Neural crest cell (in vitro differentiated cells): ENCODE data around the gene KRTAP20-4. TPM values are rescaled to one million over a fixed set of nuclear protein-coding genes. Genes with fewer than 3 reads are reported as not detected.

Experiments used
- DNase-seq: peaks from one replicate; pipeline ENCODE4 v3.0.0; 2021; ENCODE audit warnings: low read depth, mixed read lengths, low spot score
- H3K27ac Mint-ChIP-seq: one replicate; pipeline ENCODE4 v1.8.0; 2021; ENCODE audit warnings: mild to moderate bottlenecking, mixed read lengths; ENCODE audit not compliant: unreplicated experiment
- H3K27me3 Mint-ChIP-seq: 2 replicates; pipeline ENCODE4 v1.8.0; 2021; ENCODE audit warnings: low read depth, mild to moderate bottlenecking, mixed read lengths
- H3K36me3 Mint-ChIP-seq: 2 replicates; pipeline ENCODE4 v1.8.0; 2021; ENCODE audit warnings: low read depth, mild to moderate bottlenecking, mixed read lengths
- H3K4me1 Mint-ChIP-seq: 2 replicates; pipeline ENCODE4 v1.8.0; 2021; ENCODE audit warnings: mixed read lengths
- H3K4me3 Mint-ChIP-seq: one replicate; pipeline ENCODE4 v1.8.0; 2021; ENCODE audit warnings: mild to moderate bottlenecking, mixed read lengths
- H3K9me3 Mint-ChIP-seq: 2 replicates; pipeline ENCODE4 v1.8.0; 2021; ENCODE audit warnings: mixed read lengths
- CTCF ChIP-seq: fragments of 200-600 bp; sonication (generic); conservative IDR thresholded peaks from 2 replicates; pipeline ENCODE4 v1.5.0; 2021; ENCODE audit warnings: antibody characterized with exemption, mild to moderate bottlenecking
- total RNA-seq: library from RNA; stranded (reverse); gene quantifications from 2 replicates; pipeline ENCODE4 v1.2.1, GENCODE V29; 2021

The KRTAP20-4 gene
- total RNA-seq, 1 donor from 2014 or later = not detected

GRCh38 chr21:30625449-30626165, 5.2 kb downstream of the KRTAP20-4 start:
- peaks cover 2% of the 10 kb centered on the region for H3K36me3 Mint-ChIP-seq
- no peak overlapping the region for H3K27ac Mint-ChIP-seq
- TF ChIP-seq CTCF = no peak
- no peaks in the 10 kb centered on the region for H3K4me1 Mint-ChIP-seq
- no peak overlapping the region for H3K4me3 Mint-ChIP-seq
- peaks cover 13% of the 10 kb centered on the region for H3K9me3 Mint-ChIP-seq
- no peaks in the 10 kb centered on the region for H3K27me3 Mint-ChIP-seq
- no peak for DNase-seq

GRCh38 chr21:30628109-30628508, 7.7 kb downstream of the KRTAP20-4 start:
- Mint-ChIP-seq H3K9me3 (peaks cover 19% of the 10 kb centered on the region), H3K27ac (no peak overlapping the region)
- DNase-seq = no peak

GRCh38 chr21:30629200-30629599, 8.8 kb downstream of the KRTAP20-4 start:
- Mint-ChIP-seq H3K4me3 (no peak overlapping the region), H3K9me3 (peaks cover 19% of the 10 kb centered on the region), H3K27me3 (no peaks in the 10 kb centered on the region), H3K27ac (no peak overlapping the region), H3K4me1 (no peaks in the 10 kb centered on the region), H3K36me3 (peaks cover 2% of the 10 kb centered on the region)
- no peak for DNase-seq
- TF ChIP-seq CTCF = no peak

More at GRCh38 chr21:30628109-30628508, 7.7 kb downstream of the KRTAP20-4 start:
- TF ChIP-seq CTCF = no peak
- Mint-ChIP-seq H3K4me1 (no peaks in the 10 kb centered on the region), H3K27me3 (no peaks in the 10 kb centered on the region), H3K4me3 (no peak overlapping the region), H3K36me3 (peaks cover 2% of the 10 kb centered on the region)

- no peak within 1 kb of the TSS for H3K27ac Mint-ChIP-seq
- TF ChIP-seq CTCF = no peak
- no peak for DNase-seq
- H3K4me3 Mint-ChIP-seq = no peak within 1 kb of the TSS
- no peaks in the 10 kb centered on the region for H3K4me1 Mint-ChIP-seq
- peaks cover 19% of the 10 kb centered on the region for H3K9me3 Mint-ChIP-seq
- no peaks in the 10 kb centered on the region for H3K36me3 Mint-ChIP-seq
- no peaks in the 10 kb centered on the region for H3K27me3 Mint-ChIP-seq
Observed at GRCh38 chr21:30634906-30635305, 14.5 kb downstream of the KRTAP20-4 start, which contains the start of gene KRTAP20-2. TSS of gene KRTAP20-2 (plus strand) at chr21:30635206. CDS start at chr21:30635264, 58 bp downstream.

- no peak for DNase-seq
- Mint-ChIP-seq H3K27me3 (no peaks in the 10 kb centered on the region), H3K4me3 (no peak overlapping the region), H3K27ac (peak overlapping the region; percentile 22), H3K36me3 (no peaks in the 10 kb centered on the region), H3K4me1 (no peaks in the 10 kb centered on the region), H3K9me3 (peaks cover 20% of the 10 kb centered on the region)
- no peak for TF ChIP-seq CTCF
Observed at GRCh38 chr21:30638686-30639085, 18.3 kb downstream of the KRTAP20-4 start.
